ENCODE results near the gene LLGL2.
A peak's percentile ranks its signal among the peaks of the same experiment; 100 is the strongest.

LLGL2 gene

DNA sequence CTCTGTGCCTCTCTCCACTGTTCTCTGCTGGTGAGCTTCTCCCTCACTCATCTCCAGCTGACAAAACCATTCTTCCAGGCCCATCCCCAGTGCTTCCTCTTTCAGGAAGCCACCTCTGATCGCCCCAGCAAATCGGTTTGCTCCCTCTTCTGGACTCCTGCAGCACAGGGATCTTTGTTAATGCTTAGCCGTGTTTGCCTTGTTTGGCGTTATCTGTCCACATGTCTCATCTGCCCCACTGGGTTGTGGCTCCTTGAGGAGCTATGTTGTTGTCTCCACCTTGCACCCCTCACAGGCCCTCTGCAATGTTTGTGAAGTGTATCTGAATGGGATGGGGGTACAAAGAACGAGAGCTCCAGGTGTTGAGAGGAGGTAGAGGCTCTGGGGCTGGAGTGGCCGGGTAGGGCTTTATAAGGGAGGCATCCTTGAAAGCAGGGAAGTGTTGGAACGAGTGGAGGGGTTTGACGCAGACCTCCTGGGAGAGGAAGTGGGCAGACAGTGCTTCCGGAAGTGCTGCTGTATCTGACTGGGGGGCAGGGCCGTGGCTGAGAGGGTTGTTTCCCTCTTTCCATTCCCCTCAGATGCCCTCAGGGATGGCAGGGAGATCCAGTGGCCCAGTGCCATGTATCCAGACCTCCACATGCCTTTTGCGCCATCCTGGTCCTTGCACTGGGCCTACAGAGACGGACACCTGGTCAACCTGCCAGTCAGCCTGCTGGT lies 38.0 kb upstream of the LLGL2 start:
- H3K4me3 ChIP-seq (ENCODE audit: low read depth, low read length), result peak overlapping the region; percentile 49
- DNase-seq (ENCODE audit: low read depth), result peak; percentile 92

DNA sequence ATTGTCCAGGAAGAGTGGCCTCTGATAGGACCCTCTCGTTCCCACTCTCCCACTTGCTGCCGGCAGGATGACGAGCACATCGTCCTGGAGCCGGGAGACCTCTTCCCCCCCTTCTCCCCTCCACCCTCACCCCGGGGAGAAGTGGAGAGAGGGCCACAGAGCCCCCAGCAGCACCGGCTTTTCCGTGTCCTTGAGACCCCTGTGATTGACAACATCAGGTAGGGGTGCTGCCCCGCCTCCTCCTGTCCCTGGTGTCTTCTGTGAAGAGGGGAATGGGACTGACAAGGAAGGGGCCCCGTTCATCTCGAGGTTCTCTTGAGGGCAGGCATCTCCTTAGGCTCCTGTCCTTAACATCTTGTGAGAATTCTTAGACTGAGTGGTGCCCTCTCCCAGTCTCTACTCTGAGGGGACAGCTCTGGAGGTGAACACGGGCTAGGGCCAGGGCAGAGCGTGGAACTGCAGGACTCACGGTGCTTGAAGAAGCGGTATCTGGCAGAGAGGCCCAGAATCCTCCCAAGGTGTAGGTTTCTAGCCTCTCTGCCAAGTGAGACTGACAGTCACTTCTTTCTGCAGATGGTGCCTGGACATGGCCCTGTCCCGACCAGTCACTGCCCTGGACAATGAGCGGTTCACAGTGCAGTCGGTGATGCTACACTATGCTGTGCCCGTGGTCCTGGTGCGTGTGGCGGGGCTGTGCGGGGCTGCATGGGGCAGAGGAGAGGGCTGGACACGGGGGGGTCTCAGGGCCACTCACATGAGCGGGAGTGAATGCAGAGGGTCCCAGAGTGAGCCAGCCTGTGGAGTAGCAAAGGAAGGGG lies 36.6 kb upstream of the LLGL2 start:
- no peak overlapping the region for H3K4me3 ChIP-seq (ENCODE audit: low read depth, low read length)
- TF ChIP-seq, protein P1, sequence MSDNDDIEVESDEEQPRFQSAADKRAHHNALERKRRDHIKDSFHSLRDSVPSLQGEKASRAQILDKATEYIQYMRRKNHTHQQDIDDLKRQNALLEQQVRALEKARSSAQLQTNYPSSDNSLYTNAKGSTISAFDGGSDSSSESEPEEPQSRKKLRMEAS (IDR thresholded peaks at IDR 0.05; ENCODE audit: low read depth, low read length), result no peak
- TF ChIP-seq MYC (IDR thresholded peaks at IDR 0.05; ENCODE audit: low read depth, low read length), result no peak
- no peak for TF ChIP-seq POLR2A (IDR thresholded peaks at IDR 0.05; ENCODE audit: extremely low read depth, insufficient read length)
- TF ChIP-seq, protein P2, sequence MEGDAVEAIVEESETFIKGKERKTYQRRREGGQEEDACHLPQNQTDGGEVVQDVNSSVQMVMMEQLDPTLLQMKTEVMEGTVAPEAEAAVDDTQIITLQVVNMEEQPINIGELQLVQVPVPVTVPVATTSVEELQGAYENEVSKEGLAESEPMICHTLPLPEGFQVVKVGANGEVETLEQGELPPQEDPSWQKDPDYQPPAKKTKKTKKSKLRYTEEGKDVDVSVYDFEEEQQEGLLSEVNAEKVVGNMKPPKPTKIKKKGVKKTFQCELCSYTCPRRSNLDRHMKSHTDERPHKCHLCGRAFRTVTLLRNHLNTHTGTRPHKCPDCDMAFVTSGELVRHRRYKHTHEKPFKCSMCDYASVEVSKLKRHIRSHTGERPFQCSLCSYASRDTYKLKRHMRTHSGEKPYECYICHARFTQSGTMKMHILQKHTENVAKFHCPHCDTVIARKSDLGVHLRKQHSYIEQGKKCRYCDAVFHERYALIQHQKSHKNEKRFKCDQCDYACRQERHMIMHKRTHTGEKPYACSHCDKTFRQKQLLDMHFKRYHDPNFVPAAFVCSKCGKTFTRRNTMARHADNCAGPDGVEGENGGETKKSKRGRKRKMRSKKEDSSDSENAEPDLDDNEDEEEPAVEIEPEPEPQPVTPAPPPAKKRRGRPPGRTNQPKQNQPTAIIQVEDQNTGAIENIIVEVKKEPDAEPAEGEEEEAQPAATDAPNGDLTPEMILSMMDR (IDR thresholded peaks at IDR 0.05; ENCODE audit: low read depth, low read length), result no peak
- DNase-seq (ENCODE audit: low read depth), result no peak

More for the DNA sequence above, 38.0 kb upstream of the LLGL2 start:
- TF ChIP-seq, protein P2 (IDR thresholded peaks at IDR 0.05; ENCODE audit: low read depth, low read length), result no peak
- TF ChIP-seq MYC (IDR thresholded peaks at IDR 0.05; ENCODE audit: low read depth, low read length) (peak; percentile 60; the same call in 1 of the 2 replicates), POLR2A (IDR thresholded peaks at IDR 0.05; ENCODE audit: extremely low read depth, insufficient read length) (peak; percentile 25)
- TF ChIP-seq, protein P1 (IDR thresholded peaks at IDR 0.05; ENCODE audit: low read depth, low read length), result no peak; the same call in 1 of the 2 replicates

DNA sequence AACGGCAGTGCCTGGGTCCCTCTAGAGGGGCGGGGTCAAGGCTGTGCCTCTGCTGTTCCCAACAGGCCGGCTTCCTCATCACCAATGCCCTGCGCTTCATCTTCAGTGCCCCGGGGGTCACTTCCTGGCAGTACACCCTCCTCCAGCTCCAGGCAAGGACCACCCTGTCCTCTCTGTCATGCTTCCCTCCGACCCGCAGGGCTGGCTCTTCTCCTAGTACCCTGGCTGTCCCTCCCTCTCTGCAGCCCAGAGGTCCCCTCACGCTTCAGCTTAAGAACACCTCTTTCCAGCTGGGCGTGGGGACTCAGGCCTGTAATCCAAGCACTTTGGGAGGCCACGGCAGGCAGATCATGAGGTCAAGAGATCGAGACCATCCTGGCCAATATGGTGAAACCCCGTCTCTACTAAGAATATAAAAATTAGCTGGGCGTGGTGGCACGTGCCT lies 36.0 kb upstream of the LLGL2 start:
- no peak overlapping the region for H3K4me3 ChIP-seq (ENCODE audit: low read depth, low read length)
- TF ChIP-seq MYC (IDR thresholded peaks at IDR 0.05; ENCODE audit: low read depth, low read length), result no peak
- TF ChIP-seq, protein P2 (IDR thresholded peaks at IDR 0.05; ENCODE audit: low read depth, low read length), result no peak
- TF ChIP-seq, protein P1 (IDR thresholded peaks at IDR 0.05; ENCODE audit: low read depth, low read length), result no peak
- TF ChIP-seq POLR2A (IDR thresholded peaks at IDR 0.05; ENCODE audit: extremely low read depth, insufficient read length), result no peak
- no peak for DNase-seq (ENCODE audit: low read depth)

DNA sequence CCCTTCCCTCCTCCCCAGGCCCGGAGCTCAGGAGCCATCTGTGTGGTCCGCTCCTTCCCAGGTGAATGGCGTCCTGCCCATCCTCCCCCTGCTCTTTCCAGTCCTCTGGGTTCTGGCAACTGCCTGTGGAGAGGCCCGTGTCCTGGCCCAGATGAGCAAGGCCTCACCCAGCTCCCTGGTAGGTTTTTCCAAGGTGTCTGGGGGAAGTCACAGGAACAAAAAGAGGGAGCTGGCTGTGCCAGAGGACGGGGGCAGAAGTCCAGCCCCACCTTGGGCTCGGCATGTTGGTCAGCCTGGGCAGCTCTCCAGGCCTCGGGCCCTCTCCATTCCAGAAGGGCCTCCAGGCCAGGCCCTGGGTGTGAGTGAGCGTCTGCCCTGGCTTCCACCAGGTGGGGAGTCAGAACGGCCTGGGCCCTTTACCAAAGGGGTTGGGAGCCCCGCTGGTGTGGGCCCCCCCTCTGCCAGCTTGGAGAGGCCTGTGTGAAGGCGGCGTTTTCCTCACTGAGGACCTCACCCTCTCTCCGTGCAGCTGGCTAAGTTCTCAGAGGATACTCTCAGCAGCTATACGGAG lies 35.2 kb upstream of the LLGL2 start:
- TF ChIP-seq MYC (IDR thresholded peaks at IDR 0.05; ENCODE audit: low read depth, low read length) (no peak), POLR2A (IDR thresholded peaks at IDR 0.05; ENCODE audit: extremely low read depth, insufficient read length) (no peak)
- TF ChIP-seq, protein P2 (IDR thresholded peaks at IDR 0.05; ENCODE audit: low read depth, low read length), result no peak
- TF ChIP-seq, protein P1 (IDR thresholded peaks at IDR 0.05; ENCODE audit: low read depth, low read length), result no peak
- no peak for DNase-seq (ENCODE audit: low read depth)
- H3K4me3 ChIP-seq (ENCODE audit: low read depth, low read length), result no peak overlapping the region

DNA sequence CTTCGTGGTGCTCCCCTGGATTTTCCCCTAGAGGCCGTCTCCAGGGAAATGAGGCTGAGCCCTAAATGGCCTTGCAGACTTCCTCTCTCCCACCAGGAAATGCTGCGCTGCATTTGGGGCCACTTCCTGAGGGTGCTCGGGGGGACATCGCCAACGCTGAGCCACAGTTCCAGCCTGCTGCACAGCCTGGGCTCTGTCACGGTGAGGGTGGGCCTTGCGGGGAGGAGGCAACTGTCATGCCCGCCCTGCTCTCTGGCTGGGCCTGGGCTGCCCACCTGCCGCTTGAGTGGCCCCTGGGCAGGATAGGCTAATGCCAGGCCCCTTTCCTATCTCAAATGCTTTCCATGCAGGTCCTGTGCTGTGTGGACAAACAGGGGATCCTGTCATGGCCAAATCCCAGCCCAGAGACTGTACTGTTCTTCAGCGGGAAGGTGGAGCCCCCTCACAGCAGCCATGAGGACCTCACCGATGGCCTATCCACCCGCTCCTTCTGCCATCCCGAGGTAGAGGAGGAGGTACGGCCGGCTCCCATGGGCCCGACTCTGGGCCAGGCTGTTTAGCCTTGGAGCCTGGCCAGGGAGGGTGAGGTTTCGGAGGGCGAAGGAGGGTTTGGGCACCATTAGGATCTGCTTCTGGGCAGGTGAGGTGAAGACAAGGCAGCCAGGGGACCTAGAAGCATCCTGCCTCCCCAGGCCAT lies 34.4 kb upstream of the LLGL2 start:
- no peak overlapping the region for H3K4me3 ChIP-seq (ENCODE audit: low read depth, low read length)
- no peak for DNase-seq (ENCODE audit: low read depth)
- TF ChIP-seq, protein P2 (IDR thresholded peaks at IDR 0.05; ENCODE audit: low read depth, low read length), result no peak
- TF ChIP-seq, protein P1 (IDR thresholded peaks at IDR 0.05; ENCODE audit: low read depth, low read length), result no peak
- TF ChIP-seq POLR2A (IDR thresholded peaks at IDR 0.05; ENCODE audit: extremely low read depth, insufficient read length) (no peak), MYC (IDR thresholded peaks at IDR 0.05; ENCODE audit: low read depth, low read length) (no peak)

Data from NB4 (cell line).